Right ventricle myocardium superior (tissue), 1 donor: ENCODE measurements around the gene DDR1. TPM values are rescaled to one million over a fixed set of nuclear protein-coding genes. Genes with fewer than 3 reads are reported as not detected.

Experiments
- ATAC-seq: fragments of 200-7000 bp; cut with Tn5 transposase; one replicate; pipeline ENCODE4 v1.9.1; 2020; ENCODE audit warnings: mild to moderate bottlenecking; ENCODE audit not compliant: poor library complexity
- DNase-seq: peaks from one replicate; pipeline ENCODE4 v3.0.0-alpha.2; 2020
- intact Hi-C: fragments of 100-400 bp; cut with DNase I; formaldehyde crosslinking; loops from one replicate; pipeline ENCODE4 v1.11.2; 2022
- total RNA-seq: library from RNA; stranded (reverse); fragmentation: NEBNext Ultra II Directional; extraction: Animal tissue kit (Norgen Biotek cat#: 25700); gene quantifications from one replicate; pipeline ENCODE4 v1.2.1, GENCODE V29; 2021
- donor health status: DM: no; HTN: yes; CAD: no; lungs with severe emphysema.

Gene DDR1
- total RNA-seq, 1 donor from 2014 or later: 23.2 TPM

DNA sequence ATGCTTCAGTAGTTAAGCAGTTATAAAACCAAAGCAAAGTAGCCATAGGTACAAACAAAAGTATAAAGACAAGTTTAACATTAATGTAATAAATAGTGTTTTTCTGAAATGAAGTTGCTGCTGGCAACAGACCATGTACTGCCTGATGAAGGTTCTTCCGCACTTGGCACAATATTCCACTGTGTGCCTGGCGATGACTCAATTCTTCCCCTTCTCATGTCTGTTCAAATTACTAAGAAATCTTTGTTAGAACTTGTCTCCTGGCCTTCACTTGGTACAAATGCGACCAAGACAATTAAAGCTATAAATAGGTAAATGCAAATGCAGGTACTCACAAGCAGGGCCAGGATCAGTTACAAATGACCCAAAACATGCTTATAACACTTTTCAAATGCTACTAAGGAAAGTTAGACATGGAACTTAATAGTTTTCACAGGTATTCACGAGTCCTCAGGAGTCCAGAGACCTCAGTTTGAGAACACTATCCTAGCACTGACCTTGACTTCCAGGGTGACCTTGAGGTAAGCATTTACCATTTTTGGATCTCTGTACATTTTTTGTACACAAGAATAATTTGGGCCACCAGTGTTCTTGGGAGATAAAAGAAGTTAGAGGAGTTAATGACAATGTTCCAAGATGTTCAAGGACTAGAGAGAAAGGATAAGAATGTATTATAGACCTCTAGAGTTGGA, 8.1 kb upstream of the DDR1 start:
- no peak for DNase-seq
- intact Hi-C loops: no loop called here
- no peak for ATAC-seq

DNA sequence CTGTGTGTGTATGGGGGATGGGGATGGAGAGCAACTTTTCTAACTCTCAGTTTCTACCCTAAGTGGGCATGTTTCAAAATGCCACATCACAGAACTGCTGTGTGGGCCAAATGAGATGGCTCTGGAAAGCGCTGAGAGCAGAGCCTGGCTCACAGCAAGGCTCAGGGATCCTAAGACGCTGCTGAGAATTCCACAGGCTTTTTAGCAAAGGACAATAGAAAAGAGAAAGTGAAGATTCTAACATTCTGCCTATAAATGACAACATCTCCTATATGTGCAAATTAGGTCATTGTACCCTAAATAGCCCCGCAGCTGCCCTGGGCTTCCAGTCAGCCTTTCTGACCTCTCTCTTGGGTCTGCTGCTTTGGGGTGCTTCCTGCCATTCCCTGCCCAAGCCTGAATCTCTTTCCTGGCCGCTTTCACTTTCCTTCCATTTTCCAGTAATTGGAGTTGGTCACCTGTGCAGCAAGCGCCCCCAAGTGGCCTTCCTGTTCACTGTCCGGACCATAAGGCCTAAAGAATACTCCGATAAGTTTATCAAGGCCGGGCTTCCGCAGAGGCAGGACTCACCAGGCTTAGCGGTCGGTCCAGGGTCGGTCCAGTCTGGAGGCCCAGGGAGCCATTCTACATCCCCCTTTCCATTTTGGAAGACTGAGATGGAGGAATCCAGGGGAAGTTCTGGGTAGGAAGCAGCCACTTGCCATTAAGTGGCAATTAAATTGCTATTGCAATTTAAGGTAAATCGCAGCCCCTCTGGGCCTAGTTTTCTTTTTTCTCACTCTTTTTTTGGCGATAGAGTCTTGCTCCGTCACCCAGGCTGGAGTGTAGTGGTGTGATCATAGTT, 6.7 kb upstream of the DDR1 start:
- peak; percentile 94 for DNase-seq
- intact Hi-C loops: loop anchor here (2.0 kb wide), 1 partner anchor 49 kb away; no protein-coding TSS in a partner anchor
- peak; percentile 94 for ATAC-seq

- no peak for DNase-seq
- intact Hi-C loops: loop anchor here (2.0 to 10.0 kb wide), 3 partner anchors 51 to 205 kb away; partner anchors contain the start of genes DHX16, FLOT1 and IER3
- ATAC-seq: no peak
These were observed 4.5 kb upstream of the DDR1 start for GRCh38 chr6:30879684-30880427.

DNA sequence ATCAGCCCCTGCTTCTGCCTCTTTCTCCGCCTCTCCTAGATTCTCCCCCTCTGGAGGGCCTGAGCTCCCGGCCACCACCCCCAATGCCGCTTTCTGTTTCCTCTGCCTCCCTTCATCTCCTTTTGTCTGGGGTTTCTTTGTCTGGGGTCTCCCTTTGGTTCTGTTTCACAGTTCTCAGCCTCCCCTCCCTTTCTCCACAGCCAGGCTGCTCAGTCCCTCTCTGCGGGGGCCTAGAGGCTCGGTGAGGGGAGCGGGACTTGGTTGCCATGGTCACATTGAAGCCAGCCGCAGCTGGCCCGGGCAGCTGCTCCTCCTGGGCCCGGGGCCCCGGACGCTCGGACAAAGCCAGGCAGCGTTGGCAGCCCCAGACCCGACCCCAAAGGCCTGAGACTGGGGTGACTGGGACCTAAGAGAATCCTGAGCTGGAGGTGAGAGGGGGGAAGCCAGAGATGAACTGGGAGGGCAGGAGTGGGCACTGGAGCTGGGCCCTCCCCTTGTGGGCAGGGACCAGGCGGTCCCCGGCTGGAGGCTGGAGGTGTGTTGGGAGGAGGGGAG, 3.5 kb upstream of the DDR1 start:
- no peak for ATAC-seq
- DNase-seq: no peak
- intact Hi-C loops: loop anchor here (5.0 to 10.0 kb wide), 2 partner anchors 138 to 206 kb away; partner anchors contain the start of genes DHX16, FLOT1 and IER3

GRCh38 chr6:30881392-30882203, 2.7 kb upstream of the DDR1 start:
- intact Hi-C loops: loop anchor here (5.0 to 10.0 kb wide), 2 partner anchors 139 to 207 kb away; partner anchors contain the start of genes DHX16, FLOT1 and IER3
- DNase-seq (no peak), ATAC-seq (no peak)

DNA sequence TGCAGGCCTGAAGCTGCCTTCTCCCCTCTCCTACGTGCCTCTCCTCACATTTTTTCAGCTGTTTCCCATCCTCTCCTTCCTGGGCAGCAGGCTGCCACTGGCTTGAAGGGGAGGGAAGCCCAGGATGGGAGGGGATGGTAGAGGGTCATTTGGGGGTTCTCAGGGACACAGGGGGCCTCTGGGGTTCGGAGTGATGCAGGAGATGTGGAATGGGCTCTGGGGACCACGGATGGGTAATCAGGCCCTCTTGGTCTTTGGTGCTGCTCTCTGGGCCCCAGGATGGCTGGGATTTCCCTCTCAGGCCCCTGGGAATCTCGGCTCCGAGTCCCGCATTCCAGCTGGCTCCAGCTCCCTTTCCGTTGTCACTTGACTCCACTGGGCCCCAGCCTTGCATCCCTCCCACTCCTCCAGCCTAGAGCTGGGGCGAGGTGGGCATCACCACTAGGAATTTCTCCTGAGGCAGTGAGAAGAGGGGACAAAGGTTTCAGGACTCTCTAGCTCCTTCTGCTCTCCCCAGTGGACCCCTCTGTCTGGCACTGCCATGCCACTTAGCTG, 2.0 kb upstream of the DDR1 start:
- intact Hi-C loops: loop anchor here (5.0 to 10.0 kb wide), 2 partner anchors 140 to 207 kb away; partner anchors contain the start of genes DHX16, FLOT1 and IER3
- ATAC-seq: no peak
- DNase-seq: no peak

DNA sequence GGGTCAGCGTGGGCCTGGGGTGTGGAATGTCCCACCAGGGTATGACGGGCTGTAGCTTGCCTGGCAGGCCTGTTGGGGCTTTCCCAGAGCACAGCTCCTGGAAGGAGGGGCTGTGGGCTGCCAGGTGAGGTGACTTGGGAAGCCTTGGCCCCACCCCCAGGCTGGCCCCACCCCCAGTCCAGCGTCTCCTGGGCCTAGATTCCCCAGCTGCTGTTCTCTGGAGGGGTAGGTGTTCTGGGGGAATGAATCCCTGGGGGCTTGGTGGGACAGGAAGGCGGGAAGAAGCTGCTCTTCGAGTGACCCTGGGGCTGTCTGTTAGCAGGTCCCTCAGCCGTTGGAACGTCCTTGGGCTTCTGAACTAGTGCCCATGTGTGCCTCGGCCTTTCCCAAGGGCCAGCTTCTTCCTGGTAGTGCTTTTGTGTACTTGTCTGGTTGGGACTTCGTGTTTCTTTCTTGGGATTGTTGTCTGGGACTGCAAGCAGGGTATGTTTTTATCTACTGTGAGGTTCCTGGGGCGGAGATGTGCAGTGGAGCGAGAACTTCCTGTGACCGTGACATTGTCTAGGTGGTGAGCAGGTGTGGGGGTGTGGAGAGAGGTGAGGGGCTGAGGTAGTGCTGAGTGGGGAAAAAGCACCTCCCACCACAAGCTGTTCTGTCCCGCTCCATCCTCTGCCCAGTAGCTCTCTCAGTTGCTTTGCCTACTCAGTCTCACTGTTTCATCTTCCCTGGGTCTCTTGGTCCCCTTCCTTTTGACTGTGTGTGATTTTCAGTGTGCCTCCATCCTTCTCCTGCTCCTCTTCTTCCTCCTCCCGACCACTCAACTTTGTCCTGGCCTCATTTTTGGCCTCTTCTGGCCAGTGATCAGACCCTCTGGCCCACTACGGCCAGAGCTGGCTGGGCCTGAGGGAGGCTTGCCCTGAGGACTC, 1.3 kb upstream of the DDR1 start:
- ATAC-seq (no peak), DNase-seq (no peak)
- intact Hi-C loops: loop anchor here (5.0 to 10.0 kb wide), 2 partner anchors 141 to 208 kb away; partner anchors contain the start of genes DHX16, FLOT1 and IER3

GRCh38 chr6:30884521-30885480, 482 bp downstream of the DDR1 start:
- DNase-seq (peak; percentile 65), ATAC-seq (peak; percentile 61)
- intact Hi-C loops: loop anchor here (5.0 to 10.0 kb wide), 2 partner anchors 142 to 210 kb away; partner anchors contain the start of genes DHX16, FLOT1 and IER3

DNA sequence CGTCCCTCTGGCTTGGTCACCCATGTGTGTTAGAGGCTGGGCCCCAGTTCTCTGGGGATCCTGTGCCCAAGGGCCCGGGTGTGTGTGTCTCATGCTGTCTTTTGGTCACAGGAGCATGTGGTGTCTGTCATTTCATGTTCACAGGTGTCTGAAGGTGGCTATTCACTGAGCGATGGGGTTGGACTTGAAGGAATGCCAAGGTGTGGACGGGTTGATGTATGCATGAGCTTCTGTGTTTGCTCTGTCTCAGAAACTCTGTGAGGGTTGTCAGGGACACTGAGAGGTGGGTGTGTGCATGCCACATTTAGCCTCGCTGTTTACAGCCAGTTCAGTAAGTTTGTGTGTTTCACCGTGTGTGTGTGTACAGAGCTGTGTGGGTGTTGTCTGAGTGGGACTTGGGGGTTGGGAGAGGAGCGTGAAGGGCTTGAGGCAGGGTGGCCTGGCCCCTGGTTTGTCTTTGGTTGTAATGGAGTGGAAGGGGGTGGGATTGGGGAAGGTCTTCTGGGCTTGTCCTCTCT, 1.2 kb downstream of the DDR1 start:
- intact Hi-C loops: loop anchor here (10.0 kb wide), 1 partner anchor 211 kb away; the partner anchor contains the start of gene DHX16
- ATAC-seq: peak; percentile 18
- DNase-seq: no peak

GRCh38 chr6:30885999-30886896, 1.9 kb downstream of the DDR1 start:
- intact Hi-C loops: loop anchor here (10.0 kb wide), 1 partner anchor 211 kb away; the partner anchor contains the start of gene DHX16
- DNase-seq (peak; percentile 59), ATAC-seq (peak; percentile 37)

GRCh38 chr6:30886897-30887255, 2.6 kb downstream of the DDR1 start:
- no peak for ATAC-seq
- DNase-seq: no peak
- intact Hi-C loops: loop anchor here (10.0 kb wide), 1 partner anchor 212 kb away; the partner anchor contains the start of gene DHX16

- intact Hi-C loops: loop anchor here (10.0 kb wide), 1 partner anchor 213 kb away; the partner anchor contains the start of gene DHX16
- ATAC-seq (no peak), DNase-seq (no peak)
These were observed 3.8 kb downstream of the DDR1 start for GRCh38 chr6:30887901-30888815.
